Measurements from ENCODE around the gene USP17L11. TPM values are rescaled to one million over a fixed set of nuclear protein-coding genes. Genes with fewer than 3 reads are reported as not detected.
"Not testable (repeated sequence)": the region's sequence is repeated elsewhere in the genome, so short reads cannot be mapped to it uniquely, and the experiment has no call there.

USP17L11 gene
- total RNA-seq (2014; rRNA removed; shearing (Covaris generic)), result not detected in 2 replicates

- not testable (repeated sequence) for H3K4me1 ChIP-seq; H3K36me3 ChIP-seq; H3K27ac ChIP-seq; DNase-seq; H3K9me3 ChIP-seq (replicated peaks); H3K4me3 ChIP-seq; H3K27me3 ChIP-seq
Measured at GRCh38 chr4:9215105-9215504, at the start of gene USP17L11. USP17L11 (plus strand) TSS chr4:9215405; CDS start chr4:9215405, 0 bp downstream.

GRCh38 chr4:9165990-9166389 is 49.2 kb upstream of the USP17L11 start:
- DNase-seq; H3K9me3 ChIP-seq (replicated peaks): not testable (repeated sequence)

GRCh38 chr4:9169791-9170459 is 45.3 kb upstream of the USP17L11 start, which contains the start of gene FAM90A26:
FAM90A26 (plus strand) TSS chr4:9170409; CDS start chr4:9173173, 2,764 bp downstream.
- H3K27ac ChIP-seq; H3K9me3 ChIP-seq (replicated peaks); H3K36me3 ChIP-seq; H3K4me1 ChIP-seq; H3K27me3 ChIP-seq; H3K4me3 ChIP-seq; DNase-seq: not testable (repeated sequence)

More at GRCh38 chr4:9165990-9166389, 49.2 kb upstream of the USP17L11 start:
- not testable (repeated sequence) for H3K27me3 ChIP-seq, H3K4me3 ChIP-seq, H3K36me3 ChIP-seq, H3K4me1 ChIP-seq, H3K27ac ChIP-seq

GRCh38 chr4:9210357-9210756 is 4.8 kb upstream of the USP17L11 start, which contains the start of gene USP17L10:
USP17L10 (plus strand) TSS chr4:9210657; CDS start chr4:9210657, 0 bp downstream.
- not testable (repeated sequence) for DNase-seq; H3K9me3 ChIP-seq (replicated peaks); H3K27ac ChIP-seq; H3K36me3 ChIP-seq; H3K4me3 ChIP-seq; H3K27me3 ChIP-seq; H3K4me1 ChIP-seq

GRCh38 chr4:9214701-9215100 is 504 bp upstream of the USP17L11 start:
- H3K4me3 ChIP-seq; DNase-seq; H3K36me3 ChIP-seq; H3K4me1 ChIP-seq; H3K27ac ChIP-seq; H3K9me3 ChIP-seq (replicated peaks); H3K27me3 ChIP-seq: not testable (repeated sequence)

GRCh38 chr4:9219852-9220251 is 4.6 kb downstream of the USP17L11 start, which contains the start of gene USP17L12:
USP17L12 (plus strand) TSS chr4:9220152; CDS start chr4:9220152, 0 bp downstream.
- not testable (repeated sequence) for H3K27me3 ChIP-seq; H3K4me3 ChIP-seq; H3K36me3 ChIP-seq; H3K4me1 ChIP-seq; H3K27ac ChIP-seq; DNase-seq; H3K9me3 ChIP-seq (replicated peaks)

- H3K27ac ChIP-seq; H3K27me3 ChIP-seq; H3K9me3 ChIP-seq (replicated peaks); H3K4me3 ChIP-seq; H3K36me3 ChIP-seq; DNase-seq; H3K4me1 ChIP-seq: not testable (repeated sequence)
Measured at GRCh38 chr4:9224596-9224995, 9.4 kb downstream of the USP17L11 start, which contains the start of gene USP17L13. USP17L13 (plus strand) TSS chr4:9224896; CDS start chr4:9224896, 0 bp downstream.

- H3K27me3 ChIP-seq; DNase-seq; H3K9me3 ChIP-seq (replicated peaks); H3K4me3 ChIP-seq; H3K27ac ChIP-seq; H3K36me3 ChIP-seq; H3K4me1 ChIP-seq: not testable (repeated sequence)
Measured at GRCh38 chr4:9230249-9230648, 15.0 kb downstream of the USP17L11 start.

- not testable (repeated sequence) for H3K27ac ChIP-seq; H3K4me1 ChIP-seq; H3K36me3 ChIP-seq; H3K9me3 ChIP-seq (replicated peaks); H3K27me3 ChIP-seq; DNase-seq; H3K4me3 ChIP-seq
Measured at GRCh38 chr4:9234085-9234484, 18.9 kb downstream of the USP17L11 start, which contains the start of gene USP17L15. USP17L15 (plus strand) TSS chr4:9234385; CDS start chr4:9234385, 0 bp downstream.

- H3K27ac ChIP-seq; H3K9me3 ChIP-seq (replicated peaks); H3K36me3 ChIP-seq; H3K27me3 ChIP-seq; H3K4me3 ChIP-seq; H3K4me1 ChIP-seq: not testable (repeated sequence)
- peak; percentile 0 to 2 for DNase-seq
Measured at GRCh38 chr4:9238461-9238860, 23.3 kb downstream of the USP17L11 start.

GRCh38 chr4:9243579-9243978 is 28.4 kb downstream of the USP17L11 start, which contains the start of gene USP17L17:
USP17L17 (plus strand) TSS chr4:9243879; CDS start chr4:9243879, 0 bp downstream.
- H3K36me3 ChIP-seq; H3K27ac ChIP-seq; H3K4me3 ChIP-seq; H3K9me3 ChIP-seq (replicated peaks); H3K4me1 ChIP-seq; DNase-seq; H3K27me3 ChIP-seq: not testable (repeated sequence)

GRCh38 chr4:9247953-9248680 is 32.9 kb downstream of the USP17L11 start, which contains the start of gene USP17L18:
USP17L18 (plus strand) TSS chr4:9248630; CDS start chr4:9248630, 0 bp downstream.
- H3K9me3 ChIP-seq (replicated peaks); H3K36me3 ChIP-seq; H3K27ac ChIP-seq; H3K4me1 ChIP-seq; H3K4me3 ChIP-seq; H3K27me3 ChIP-seq: not testable (repeated sequence)
- peak; percentile 0 to 3 for DNase-seq

GRCh38 chr4:9253078-9253477 is 37.9 kb downstream of the USP17L11 start, which contains the start of gene USP17L19:
USP17L19 (plus strand) TSS chr4:9253378; CDS start chr4:9253378, 0 bp downstream.
- H3K9me3 ChIP-seq (replicated peaks); DNase-seq; H3K27me3 ChIP-seq; H3K4me3 ChIP-seq; H3K4me1 ChIP-seq; H3K27ac ChIP-seq; H3K36me3 ChIP-seq: not testable (repeated sequence)

GRCh38 chr4:9257824-9258223 is 42.6 kb downstream of the USP17L11 start, which contains the start of gene USP17L20:
USP17L20 (plus strand) TSS chr4:9258124; CDS start chr4:9258124, 0 bp downstream.
- H3K27me3 ChIP-seq; H3K36me3 ChIP-seq; H3K4me3 ChIP-seq; H3K4me1 ChIP-seq; H3K9me3 ChIP-seq (replicated peaks); DNase-seq; H3K27ac ChIP-seq: not testable (repeated sequence)

- not testable (repeated sequence) for H3K4me3 ChIP-seq; H3K36me3 ChIP-seq; H3K4me1 ChIP-seq; DNase-seq; H3K9me3 ChIP-seq (replicated peaks); H3K27me3 ChIP-seq; H3K27ac ChIP-seq
Measured at GRCh38 chr4:9262572-9262971, 47.4 kb downstream of the USP17L11 start, which contains the start of gene USP17L21. USP17L21 (plus strand) TSS chr4:9262872; CDS start chr4:9262872, 0 bp downstream.

All from SJCRH30 (cell line).